Measurements from ENCODE around the gene FAAH2.
"Not testable (repeated sequence)": the region's sequence is repeated elsewhere in the genome, so short reads cannot be mapped to it uniquely, and the experiment has no call there.

Gene FAAH2

DNA sequence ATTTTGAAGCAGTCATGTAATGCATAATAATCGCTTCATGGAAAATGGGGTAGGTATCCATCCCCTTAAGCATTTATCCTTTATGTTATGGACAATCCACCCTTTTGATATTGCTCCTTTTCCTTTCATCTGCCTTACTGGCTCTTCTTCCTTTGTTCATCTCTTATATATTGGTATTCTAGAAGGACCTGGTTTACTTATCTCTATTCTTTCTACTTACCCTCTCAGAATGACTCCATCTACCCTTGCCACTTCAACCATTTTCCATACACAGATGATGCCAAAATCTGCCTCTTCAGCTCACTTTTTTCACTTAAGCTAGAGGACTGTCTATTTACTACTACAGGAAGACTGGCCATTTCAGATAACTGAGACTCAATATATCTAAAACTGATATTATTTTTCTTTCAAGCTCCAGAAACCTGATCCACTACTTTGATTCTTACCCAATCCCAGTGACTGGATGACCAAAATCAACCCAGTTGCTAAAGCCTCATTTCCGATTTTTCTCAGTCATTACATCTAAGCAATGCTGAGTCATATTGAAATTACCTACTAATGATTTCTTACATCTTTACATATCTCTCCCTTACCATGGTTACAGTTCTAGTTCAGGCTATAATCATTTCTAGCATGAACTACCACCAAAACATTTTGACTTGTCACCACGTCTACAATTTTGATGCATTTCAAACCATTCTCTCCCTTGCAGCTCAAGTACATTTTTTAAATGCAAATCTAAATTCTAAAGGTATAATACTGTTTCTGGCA is 93.7 kb downstream of the FAAH2 start:
- DNase-seq (ENCODE audit: low read depth), result no peak

DNA sequence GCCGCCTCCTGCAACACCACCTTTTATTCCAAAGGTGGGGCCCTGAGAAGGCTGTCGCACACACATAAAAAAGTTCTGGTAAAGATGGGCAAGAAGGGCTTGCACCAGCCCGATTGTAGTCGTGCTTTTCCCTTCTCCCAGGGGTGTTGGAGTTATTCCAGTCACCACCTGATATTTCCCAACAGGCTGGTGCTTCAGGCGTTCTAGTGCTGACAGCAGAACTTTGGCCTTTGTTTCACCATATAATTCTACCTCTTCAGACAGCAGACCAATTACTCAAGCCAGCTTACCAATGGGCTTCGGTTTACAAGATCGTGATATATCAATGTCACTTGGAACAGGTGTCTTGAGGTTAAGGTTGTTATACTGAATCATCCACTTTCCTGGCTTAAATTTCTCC is 107.7 kb downstream of the FAAH2 start:
- not testable (repeated sequence) for DNase-seq (ENCODE audit: low read depth)

DNA sequence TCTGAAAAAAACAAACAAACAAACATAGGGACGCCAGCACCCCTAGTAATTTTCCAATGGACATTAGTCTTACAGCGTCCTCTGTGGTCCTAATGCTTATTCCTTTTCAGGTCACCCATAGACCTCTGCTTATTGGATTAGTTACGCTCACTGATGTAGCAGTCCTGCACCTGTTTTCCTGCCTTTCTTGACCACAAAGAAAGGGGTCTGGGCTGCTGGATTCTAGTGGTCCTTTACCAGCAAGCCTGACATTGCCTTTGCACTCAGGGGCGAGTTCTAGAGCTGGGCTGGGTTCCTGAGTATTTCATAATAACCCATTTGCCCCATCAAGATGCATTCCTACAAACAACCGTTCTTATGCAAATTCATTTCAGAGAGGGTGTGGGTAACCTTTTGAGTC is 116.7 kb downstream of the FAAH2 start:
- DNase-seq (ENCODE audit: low read depth), result not testable (repeated sequence)

DNA sequence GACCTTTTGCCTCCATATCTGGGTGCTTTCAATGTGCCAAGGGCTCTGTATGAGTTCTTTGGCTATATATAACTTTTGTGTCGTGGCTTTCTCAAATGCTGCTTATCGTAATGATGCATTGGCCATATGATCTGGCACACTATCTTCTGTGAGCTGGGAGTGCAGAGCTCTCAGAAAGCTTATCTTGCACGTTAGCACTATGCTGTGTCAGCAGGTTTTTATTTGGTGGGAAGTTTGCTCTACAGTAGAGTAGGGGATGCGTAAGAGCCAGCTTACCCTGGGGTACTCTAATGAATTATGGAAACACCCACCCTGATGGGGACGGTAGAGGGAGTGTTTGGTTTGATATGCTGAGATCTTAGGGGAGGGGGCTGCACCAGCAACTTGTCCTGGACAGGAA is 119.6 kb downstream of the FAAH2 start:
- no peak for DNase-seq (ENCODE audit: low read depth)

DNA sequence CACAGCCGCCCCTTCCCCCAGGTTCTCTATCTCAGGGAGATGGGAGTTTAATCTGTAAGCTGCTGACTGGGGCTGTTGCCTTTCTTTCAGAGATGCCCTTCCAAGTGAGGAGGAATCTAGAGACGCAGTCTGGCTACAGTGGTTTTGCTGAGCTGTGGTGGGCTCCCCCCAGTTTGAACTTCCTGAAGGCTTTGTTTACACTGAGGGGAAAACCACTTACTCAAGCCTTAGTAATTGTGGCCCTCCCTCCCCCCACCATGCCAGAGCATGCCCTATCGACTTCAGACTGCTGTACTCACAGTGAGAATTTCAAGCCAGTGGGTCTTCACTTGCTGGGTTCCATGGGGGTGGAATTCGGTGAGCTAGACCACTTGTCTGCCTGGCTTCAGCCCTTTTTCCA is 131.3 kb downstream of the FAAH2 start:
- no peak for DNase-seq (ENCODE audit: low read depth)

DNA sequence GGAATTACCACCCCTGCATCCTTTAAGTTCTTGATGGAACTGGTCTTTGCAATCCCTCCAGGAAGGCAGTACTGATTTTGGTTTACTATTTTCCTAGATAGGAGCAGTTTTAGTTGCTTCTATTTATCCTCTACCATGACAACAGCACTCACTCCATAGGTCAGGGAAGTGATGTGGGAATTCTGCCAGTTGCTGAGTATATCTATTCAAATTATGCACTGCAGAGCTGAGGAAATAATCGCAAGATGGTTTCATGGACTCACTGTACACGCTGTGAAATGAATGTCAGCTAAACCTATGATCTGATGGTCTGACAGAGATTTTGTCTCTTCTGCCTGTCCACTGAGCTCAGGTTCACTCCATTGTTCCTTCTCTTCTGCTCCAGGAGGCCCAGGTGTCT is 135.8 kb downstream of the FAAH2 start:
- DNase-seq (ENCODE audit: low read depth), result no peak

DNA sequence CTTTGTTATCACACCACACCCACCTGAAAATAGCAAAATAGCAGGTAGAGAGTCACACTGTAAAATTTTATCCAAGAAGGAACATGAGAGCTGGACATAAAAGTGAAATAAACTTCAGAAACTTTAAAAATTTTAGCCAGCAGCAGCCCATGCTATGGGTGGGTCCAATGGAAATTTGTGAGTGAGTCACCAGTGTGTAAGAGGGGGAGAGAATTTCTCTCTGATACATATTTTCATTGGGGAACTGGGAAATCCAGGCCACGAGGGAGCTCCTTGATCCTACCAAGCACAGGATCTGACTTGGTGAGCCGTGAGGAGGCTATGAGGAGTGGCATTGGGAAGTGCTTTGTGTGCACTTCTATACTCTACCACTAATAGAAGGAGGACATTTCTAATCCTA is 136.3 kb downstream of the FAAH2 start:
- no peak for DNase-seq (ENCODE audit: low read depth)

DNA sequence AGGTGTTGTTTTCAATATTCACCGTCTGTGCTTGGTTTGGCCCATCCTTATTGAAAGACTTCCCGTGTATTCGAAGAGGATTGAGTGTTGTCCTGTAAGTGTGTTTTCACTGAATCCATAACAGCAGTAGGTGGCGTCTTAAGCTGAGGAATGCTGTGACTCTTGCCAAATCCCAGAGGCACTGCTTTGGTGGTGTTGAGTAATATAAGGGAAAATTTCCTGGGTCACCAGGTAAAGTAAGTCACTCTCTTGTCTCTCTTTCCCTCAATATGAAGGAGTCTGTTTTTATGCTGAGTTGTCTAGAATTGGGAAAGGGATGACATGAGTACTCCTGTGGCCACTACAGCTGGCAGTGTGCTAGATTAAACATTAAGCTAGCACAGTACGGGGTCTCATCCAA is 158.6 kb downstream of the FAAH2 start:
- no peak for DNase-seq (ENCODE audit: low read depth)

DNA sequence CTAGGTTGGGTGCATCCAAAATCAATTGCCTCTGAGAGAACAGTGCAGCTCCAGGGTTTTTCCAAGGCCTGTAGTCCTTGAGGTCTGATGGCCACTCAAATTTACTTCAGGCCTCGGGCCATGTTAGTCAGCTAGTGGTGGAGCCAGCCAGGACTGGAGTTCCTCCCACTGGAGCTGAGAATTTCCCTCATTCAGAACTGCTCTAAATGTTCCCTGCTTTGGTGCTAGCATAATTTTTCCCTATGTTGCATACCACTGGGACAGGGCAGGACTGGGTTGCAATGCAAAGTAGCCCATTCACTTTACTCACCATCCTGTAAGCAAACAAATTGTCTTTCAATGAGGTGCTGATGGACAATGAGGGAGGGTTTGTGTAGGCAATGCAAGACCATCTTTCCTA is 159.3 kb downstream of the FAAH2 start:
- no peak for DNase-seq (ENCODE audit: low read depth)

DNA sequence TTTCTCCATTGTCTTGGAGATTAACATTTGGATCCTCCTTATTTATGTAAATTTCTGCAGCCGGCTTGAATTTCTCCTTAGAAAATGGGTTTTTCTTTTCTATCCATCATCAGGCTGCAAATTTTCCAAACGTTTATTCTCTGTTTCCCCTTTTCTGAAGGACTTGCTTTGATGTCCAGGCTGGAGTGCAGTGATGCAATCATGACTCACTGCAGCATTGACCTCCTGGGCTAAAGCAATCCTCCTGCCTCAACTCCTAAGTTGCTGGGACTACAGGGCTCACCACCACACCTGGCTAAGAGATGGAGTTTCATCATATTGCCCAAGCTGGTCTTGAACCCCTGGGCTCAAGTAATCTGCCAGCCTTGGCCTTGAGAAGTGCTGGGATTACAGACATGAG is 161.3 kb downstream of the FAAH2 start:
- no peak for DNase-seq (ENCODE audit: low read depth)

DNA sequence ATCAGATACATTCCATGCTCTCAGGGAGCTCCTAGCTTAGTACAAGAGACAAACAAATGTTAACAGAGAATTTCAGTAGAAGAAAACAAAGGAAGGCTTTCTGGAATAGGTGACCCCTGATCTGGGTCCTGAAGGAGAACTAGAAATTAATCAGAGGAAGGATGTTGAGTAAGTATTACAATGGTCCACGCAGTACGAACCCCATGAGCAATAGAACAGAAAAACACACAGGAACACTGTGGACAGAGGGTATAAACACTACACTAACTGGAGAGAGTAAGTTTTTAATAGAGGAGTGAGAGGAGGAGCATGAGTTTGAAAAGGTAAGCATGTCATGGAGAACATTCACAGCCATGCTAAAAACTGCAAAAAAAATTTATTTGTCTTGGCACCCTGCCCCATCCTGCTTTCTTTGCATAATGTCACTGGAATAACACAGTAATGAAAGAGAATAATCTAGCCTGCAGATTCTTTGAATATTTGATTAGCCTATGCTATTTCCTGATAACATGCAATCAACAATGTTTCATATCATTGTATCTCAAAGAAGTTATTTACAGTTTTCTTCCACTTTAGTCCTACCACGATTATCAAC is 165.0 kb downstream of the FAAH2 start:
- DNase-seq (ENCODE audit: low read depth), result no peak

DNA sequence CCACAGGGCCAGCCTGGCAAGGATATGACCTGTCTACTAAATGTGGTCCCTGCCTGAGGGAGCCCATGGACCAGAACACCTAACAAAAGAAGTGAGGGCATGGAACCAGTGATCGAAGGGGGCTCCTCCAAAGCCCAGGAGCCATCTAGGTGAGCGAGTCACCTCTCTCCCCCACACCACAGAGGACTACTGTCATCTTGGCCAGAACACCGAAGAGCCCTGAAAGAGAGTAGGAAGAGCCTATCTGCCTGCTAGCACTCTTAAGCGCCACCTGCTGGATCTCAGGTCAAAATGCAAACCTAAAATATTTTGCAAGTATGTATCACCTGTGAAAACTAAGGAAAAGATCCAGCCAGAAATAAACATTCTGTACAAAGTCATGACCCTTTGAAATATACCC is 167.4 kb downstream of the FAAH2 start:
- no peak for DNase-seq (ENCODE audit: low read depth)

DNA sequence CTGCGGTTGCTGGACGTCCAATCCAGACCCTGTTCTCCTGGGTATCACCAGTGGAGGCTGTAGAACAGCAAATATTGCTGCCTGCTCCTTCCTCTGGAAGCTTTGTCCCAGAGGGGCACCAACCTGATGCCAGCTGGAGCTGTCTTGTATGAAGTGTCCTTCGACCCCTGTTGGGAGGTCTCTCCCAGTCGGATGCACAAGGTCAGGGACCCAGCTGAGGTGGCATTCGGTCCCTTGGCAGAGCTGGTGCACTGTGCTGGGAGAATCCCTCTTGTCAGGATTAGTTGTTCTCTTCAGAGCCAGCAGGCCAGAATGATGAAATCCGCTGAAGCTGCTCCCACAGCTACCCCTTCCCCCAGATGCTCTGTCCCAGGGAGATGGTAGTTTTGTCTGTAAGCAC is 195.0 kb downstream of the FAAH2 start:
- DNase-seq (ENCODE audit: low read depth), result no peak

DNA sequence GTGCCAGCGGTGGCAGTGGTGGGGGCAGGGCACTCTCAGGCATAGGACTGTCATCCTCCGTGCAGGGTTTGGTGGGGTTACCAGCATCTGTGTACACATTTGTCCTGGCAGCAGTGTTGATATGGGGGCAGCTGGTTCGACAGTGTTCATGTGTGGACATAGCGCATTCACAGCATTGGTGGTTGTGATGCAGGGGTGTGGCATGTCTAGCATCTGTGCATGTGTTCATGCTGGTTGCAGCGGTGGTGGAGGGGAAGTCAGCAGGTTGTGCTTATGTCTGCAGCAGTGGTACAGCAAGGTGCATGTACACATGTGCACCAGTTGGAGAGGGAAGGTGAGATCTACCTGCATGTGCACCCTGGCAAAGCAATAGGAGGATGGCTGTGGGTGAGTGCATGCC is 230.0 kb downstream of the FAAH2 start:
- no peak for DNase-seq (ENCODE audit: low read depth)

DNA sequence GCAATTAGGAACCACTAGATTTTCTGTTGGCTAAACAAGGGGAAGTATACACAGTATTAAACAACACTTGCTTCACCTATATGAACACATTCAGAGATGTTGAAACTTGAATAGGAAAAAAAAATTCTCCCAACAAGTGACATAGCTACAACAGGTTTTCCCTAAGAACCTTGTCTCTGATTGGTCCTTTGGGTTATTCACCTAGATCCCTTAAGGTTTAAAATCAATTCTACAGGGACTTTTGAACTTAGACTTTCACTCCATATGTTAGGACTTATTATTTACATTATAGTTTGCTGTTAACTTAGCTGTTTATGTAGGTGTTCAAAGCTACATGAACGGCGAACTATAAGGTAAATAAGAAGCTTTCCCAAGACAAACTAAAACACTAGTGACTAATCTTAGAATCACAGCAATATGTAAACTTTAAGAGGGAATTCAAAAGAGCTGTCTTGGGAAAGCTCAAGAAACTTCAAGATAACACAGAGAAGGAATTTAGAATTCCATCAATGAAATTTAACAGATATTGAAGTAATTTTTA is 233.1 kb downstream of the FAAH2 start:
- DNase-seq (ENCODE audit: low read depth), result no peak

DNA sequence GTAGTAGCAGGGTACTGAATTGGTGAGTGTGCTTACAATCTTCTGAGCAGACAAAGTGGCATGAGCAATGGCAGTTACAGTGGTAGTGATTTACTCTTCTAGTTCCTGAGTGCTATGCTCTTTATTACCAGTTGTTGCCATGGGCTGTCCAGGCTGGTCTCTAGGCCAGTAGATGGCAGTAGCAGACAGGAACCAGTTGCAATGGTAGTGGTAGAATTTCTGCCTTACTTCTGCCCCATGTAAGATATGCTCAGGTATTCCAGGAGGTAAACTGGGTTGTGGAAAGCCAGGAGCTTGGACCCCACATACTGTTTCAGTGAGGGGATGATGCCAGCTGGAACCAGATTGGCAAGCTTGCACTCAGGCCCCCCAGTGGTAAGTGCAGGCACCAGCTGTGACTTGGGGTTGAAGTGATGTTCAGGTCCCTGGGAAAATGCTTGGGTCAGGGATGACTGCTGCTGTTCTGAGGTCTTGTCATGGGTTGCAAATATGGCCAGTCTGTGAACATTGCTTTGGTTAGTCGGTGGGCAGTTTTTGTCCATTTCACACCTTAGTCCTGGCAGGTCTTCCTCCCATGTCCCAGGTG is 242.3 kb downstream of the FAAH2 start:
- DNase-seq (ENCODE audit: low read depth), result no peak
